Measurements from ENCODE around the gene RPUSD4.

Gene RPUSD4

DNA sequence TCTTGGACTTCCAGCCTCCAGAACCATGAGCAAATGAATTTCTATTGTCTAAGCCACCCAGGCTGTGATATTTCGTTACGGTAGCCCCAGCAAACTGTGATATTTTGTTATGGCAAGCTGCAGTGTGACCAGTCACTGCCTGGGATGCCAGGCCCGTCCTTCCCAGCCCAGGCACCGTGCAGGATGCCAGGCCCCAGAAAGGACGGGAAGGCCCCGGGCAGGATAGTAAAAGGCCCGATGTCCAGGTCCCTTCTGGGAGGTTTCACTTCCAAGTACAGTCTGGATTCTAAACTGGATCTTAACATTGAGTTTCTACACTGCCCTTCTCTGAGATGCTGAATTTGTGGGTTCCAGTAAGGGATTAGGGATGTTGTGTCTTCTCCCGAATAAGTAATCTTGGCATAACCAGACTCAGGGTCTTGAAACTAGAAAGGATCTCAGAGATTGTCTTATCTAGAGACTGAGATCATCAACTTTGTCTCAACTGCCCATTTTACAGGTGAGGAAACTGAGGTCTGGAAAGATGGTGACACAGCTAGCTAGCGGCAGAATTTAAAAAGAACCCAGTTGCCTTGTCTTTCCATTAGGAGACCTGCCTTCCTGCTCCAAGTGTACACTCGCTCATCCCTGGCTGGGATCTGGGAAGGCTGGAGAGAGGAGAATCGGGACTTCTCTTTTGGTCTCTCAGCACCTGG lies 19.9 kb downstream of the RPUSD4 start:
- TF ChIP-seq, protein P1, sequence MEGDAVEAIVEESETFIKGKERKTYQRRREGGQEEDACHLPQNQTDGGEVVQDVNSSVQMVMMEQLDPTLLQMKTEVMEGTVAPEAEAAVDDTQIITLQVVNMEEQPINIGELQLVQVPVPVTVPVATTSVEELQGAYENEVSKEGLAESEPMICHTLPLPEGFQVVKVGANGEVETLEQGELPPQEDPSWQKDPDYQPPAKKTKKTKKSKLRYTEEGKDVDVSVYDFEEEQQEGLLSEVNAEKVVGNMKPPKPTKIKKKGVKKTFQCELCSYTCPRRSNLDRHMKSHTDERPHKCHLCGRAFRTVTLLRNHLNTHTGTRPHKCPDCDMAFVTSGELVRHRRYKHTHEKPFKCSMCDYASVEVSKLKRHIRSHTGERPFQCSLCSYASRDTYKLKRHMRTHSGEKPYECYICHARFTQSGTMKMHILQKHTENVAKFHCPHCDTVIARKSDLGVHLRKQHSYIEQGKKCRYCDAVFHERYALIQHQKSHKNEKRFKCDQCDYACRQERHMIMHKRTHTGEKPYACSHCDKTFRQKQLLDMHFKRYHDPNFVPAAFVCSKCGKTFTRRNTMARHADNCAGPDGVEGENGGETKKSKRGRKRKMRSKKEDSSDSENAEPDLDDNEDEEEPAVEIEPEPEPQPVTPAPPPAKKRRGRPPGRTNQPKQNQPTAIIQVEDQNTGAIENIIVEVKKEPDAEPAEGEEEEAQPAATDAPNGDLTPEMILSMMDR (IDR thresholded peaks at IDR 0.05; ENCODE audit: borderline replicate concordance, control extremely low read depth, extremely low read depth, insufficient read depth, missing control alignments): no peak
- no peak for DNase-seq (ENCODE audit: low spot score)
- in situ Hi-C loops (cut with MboI; ENCODE audit: low sequenced_read_pairs, unreplicated experiment): loop anchor here (10.0 kb wide), 1 partner anchor 267 kb away; no protein-coding TSS in a partner anchor

DNA sequence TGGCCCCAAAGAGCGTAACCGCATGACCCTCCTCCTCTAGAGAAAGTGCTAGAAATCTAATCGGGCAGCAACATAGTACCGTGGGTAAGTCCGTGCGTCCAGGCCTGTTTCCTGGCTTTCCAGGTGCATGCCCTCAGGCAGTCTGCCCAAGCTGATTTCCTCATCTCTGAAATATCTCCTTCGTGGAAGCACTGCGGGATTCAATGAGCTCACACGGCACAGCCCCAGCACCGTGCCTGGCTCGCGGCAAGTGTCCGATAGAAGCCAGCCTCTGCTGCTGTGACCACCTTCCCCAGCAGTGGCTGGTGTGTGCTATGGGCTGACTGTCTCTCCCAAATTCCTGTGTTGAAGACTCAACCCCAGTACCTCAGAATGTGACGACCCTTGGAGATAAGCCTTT lies 20.7 kb downstream of the RPUSD4 start:
- TF ChIP-seq, protein P1 (IDR thresholded peaks at IDR 0.05; ENCODE audit: borderline replicate concordance, control extremely low read depth, extremely low read depth, insufficient read depth, missing control alignments): no peak
- in situ Hi-C loops (cut with MboI; ENCODE audit: low sequenced_read_pairs, unreplicated experiment): loop anchor here (10.0 kb wide), 1 partner anchor 266 kb away; no protein-coding TSS in a partner anchor

DNA sequence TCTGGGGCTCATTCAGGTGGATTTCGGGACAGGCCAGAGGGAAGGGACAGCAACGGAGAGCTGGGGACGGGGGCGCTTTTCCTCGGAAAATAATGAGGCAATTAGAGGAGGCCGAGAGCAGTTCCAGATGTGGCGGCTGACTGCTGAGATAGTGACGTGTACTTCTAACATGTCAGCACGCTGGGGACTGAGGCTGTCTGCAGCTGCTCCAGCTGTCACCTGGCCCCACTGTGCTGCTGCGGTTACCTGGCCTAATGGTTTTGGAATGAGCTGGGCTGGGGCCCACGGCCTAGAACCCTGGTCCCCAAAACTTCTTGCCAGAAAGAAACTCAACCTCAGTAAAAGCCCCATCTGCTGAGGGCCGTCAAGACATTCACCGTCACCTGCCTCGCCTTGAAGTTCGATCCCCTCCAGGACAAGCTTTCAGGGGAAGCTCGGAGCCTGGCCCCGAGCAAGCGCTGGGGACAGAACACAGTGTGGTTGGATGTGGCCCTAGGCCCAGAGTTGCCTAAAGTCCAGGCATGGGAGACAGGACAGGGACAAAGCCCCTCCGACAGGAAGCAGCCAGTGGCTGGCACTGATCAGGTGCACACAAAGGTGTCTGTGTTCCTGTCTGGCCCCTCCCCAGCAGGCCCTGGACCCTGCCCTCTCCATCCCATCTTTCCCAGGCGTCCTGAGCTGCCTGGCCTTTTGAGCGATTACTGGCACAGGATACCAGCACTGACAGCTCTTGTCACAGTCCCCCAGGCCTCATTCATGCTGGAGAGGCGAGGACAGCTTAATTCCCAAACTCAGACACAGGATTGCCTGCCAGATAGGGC lies 22.1 kb downstream of the RPUSD4 start:
- TF ChIP-seq, protein P1 (IDR thresholded peaks at IDR 0.05; ENCODE audit: borderline replicate concordance, control extremely low read depth, extremely low read depth, insufficient read depth, missing control alignments): no peak
- peak; percentile 82 for DNase-seq (ENCODE audit: low spot score)
- in situ Hi-C loops (cut with MboI; ENCODE audit: low sequenced_read_pairs, unreplicated experiment): no loop called here

More for the DNA sequence above, 20.7 kb downstream of the RPUSD4 start:
- no peak for DNase-seq (ENCODE audit: low spot score)

DNA sequence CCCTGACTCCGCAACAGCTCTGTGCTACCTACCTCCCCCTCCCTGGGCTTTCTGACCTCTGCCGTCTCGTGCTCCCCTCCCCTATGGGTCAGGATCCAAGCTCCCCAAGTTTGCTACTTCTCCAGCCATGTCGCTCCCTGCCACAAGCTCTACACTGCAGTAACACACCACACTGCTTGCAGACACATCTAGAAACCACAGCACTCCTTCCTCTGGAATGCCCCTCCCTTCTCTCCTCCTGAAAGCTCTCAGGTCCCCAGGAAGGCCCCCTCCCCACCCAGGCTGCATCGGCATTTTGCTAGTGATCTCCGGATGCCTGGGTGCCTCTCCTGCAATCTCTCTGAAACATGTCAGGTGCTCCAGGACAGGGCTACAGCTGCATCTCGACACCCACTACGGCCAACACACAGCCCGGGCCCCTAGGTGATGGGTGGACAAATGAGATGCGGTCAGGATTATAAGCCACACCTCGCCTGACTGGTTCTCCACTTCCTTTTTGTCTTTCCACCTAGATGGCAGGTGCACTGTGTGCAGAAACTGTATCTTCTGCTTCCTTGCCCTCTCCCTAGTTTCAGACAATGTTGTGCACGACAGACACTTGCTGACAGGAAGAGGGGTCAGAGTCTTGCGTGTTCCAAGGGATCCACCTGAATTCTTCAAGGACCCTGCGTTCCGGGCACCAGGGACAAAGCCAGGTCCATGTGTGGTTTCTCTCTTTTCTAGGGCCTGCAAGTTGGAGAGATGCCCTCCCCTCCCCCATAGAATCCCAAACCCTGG lies 22.9 kb downstream of the RPUSD4 start:
- in situ Hi-C loops (cut with MboI; ENCODE audit: low sequenced_read_pairs, unreplicated experiment): no loop called here
- TF ChIP-seq, protein P1 (IDR thresholded peaks at IDR 0.05; ENCODE audit: borderline replicate concordance, control extremely low read depth, extremely low read depth, insufficient read depth, missing control alignments): no peak
- DNase-seq (ENCODE audit: low spot score): peak; percentile 76

DNA sequence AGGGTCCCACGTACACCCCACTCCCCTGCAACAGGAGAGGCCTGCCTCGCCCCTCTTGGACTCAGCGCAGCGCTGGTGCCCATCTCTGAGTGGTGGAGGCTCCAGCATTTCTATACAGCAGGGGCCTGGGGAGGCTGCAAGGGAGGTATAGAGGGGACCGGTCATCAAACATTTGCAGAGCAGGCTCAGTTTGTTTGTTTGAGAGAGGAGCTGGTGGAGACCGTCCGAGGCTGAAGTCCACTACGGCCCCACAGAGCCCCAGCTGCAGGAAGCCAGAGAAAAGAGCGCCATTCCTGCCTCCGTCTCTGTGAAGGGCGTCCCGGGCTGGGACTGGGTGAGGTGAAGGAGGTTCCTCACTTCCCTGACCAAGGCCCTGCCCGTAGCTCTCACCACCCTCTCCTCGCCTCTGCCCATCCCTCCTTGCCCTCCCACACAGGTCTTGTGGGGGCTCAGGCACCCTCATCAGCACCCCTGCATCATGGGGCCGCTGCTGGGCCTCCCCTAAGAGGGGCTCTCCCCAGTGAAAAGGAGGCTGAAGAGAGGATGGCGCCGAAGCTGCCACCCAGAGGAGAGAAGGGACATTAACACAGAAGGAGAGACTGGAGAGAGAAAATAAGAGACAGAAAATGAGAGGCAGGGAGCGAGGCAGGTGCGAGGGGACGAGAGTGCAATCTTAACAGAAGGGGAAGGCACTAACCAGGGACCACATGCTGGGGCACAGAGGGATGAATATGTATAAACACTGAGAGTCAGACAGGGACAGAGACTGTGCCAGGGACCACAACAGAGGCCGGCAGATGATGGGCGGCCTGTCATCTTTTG lies 24.5 kb downstream of the RPUSD4 start:
- TF ChIP-seq, protein P1 (IDR thresholded peaks at IDR 0.05; ENCODE audit: borderline replicate concordance, control extremely low read depth, extremely low read depth, insufficient read depth, missing control alignments): no peak
- DNase-seq (ENCODE audit: low spot score): no peak
- in situ Hi-C loops (cut with MboI; ENCODE audit: low sequenced_read_pairs, unreplicated experiment): no loop called here

All from GM13976 (cell line).